Ascending aorta (tissue), 2 donors: Measurements from ENCODE around the gene MSL1. TPM values are rescaled to one million over a fixed set of nuclear protein-coding genes. Genes with fewer than 3 reads are reported as not detected.

Experiments used
- DNase-seq, 2 donors: peaks; one replicate each; pipeline ENCODE4 v3.0.0-alpha.2; 2019; ENCODE audit warnings: low spot score in 2 of 2
- H3K27ac ChIP-seq, 2 donors: fragments of 200-600 bp; sonication (generic); one replicate each; pipeline ENCODE4 v1.5.1; 2016 to 2017; ENCODE audit warnings: mild to moderate bottlenecking in 1 of 2
- H3K27me3 ChIP-seq: fragments of 200-600 bp; sonication (generic); one replicate; pipeline ENCODE4 v1.5.1; 2017
- H3K36me3 ChIP-seq, 2 donors: fragments of 200-600 bp; sonication (generic); one replicate each; pipeline ENCODE4 v1.5.1; 2016
- H3K4me1 ChIP-seq, 2 donors: fragments of 200-600 bp; sonication (generic); one replicate each; pipeline ENCODE4 v1.5.1; 2016 to 2017; ENCODE audit warnings: mild to moderate bottlenecking in 1 of 2
- H3K4me3 ChIP-seq, 2 donors: fragments of 200-600 bp; sonication (generic); one replicate each; pipeline ENCODE4 v1.5.1; 2016 to 2017; ENCODE audit warnings: mild to moderate bottlenecking in 1 of 2
- H3K9me3 ChIP-seq, 2 donors: fragments of 200-600 bp; sonication (generic); one replicate each; pipeline ENCODE4 v1.5.1; 2016
- intact Hi-C: fragments of 100-400 bp; cut with DNase I; formaldehyde crosslinking; loops from one replicate; pipeline ENCODE4 v1.15.1; 2023
- total RNA-seq: library from RNA; depleted of rRNA; stranded (reverse); fragments of >200 nt; gene quantifications from one replicate; pipeline ENCODE4 v1.1.0, GENCODE V29; 2016
- TF ChIP-seq, protein P1 (sequence below), 3 experiments: fragments of 200-600 bp in 2 of 3; fragments of 450-650 bp in 1 of 3; sonication (generic) in 2 of 3; IDR thresholded peaks; one replicate each; pipeline ENCODE4 v1.5.1; 2016 to 2019; ENCODE audit warnings: antibody characterized with exemption in 3 of 3, mild to moderate bottlenecking in 1 of 3, moderate library complexity in 1 of 3

The MSL1 gene
- total RNA-seq, 1 donor from 2014 or later: 82.5 TPM

DNA sequence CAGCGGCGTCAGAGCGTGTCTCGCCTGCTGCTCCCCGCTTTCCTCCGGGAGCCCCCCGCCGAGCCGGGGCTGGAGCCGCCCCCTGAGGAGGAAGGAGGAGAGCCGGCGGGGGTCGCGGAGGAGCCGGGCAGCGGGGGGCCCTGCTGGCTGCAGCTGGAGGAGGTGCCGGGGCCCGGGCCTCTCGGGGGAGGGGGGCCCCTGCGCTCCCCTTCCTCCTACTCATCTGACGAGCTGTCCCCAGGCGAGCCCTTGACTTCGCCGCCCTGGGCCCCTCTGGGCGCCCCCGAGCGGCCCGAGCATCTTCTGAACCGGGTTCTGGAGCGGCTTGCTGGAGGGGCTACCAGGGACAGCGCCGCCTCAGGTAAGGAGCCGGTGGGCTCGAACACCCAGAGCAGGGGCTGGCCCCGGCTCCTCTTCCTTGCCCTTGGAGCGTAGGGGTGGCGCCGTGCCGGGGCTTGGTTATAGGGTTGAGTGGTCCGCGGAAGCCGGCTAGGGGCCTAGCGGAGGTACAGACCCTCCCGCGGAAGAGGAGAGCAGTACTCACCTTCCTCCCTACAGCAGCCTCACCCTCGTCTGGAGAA, 56.3 kb downstream of the MSL1 start:
- no peak for DNase-seq
- intact Hi-C loops: no loop called here
- Histone ChIP-seq H3K9me3 (no peaks in the 10 kb centered on the region), H3K36me3 (peaks cover 9 to 25% of the 10 kb centered on the region in 2 donors), H3K27ac (no peak overlapping the region), H3K27me3 (no peaks in the 10 kb centered on the region), H3K4me1 (peaks cover 9 to 10% of the 10 kb centered on the region in 2 donors), H3K4me3 (peak overlapping the region; percentile 47 to 72)
- TF ChIP-seq, protein P1, sequence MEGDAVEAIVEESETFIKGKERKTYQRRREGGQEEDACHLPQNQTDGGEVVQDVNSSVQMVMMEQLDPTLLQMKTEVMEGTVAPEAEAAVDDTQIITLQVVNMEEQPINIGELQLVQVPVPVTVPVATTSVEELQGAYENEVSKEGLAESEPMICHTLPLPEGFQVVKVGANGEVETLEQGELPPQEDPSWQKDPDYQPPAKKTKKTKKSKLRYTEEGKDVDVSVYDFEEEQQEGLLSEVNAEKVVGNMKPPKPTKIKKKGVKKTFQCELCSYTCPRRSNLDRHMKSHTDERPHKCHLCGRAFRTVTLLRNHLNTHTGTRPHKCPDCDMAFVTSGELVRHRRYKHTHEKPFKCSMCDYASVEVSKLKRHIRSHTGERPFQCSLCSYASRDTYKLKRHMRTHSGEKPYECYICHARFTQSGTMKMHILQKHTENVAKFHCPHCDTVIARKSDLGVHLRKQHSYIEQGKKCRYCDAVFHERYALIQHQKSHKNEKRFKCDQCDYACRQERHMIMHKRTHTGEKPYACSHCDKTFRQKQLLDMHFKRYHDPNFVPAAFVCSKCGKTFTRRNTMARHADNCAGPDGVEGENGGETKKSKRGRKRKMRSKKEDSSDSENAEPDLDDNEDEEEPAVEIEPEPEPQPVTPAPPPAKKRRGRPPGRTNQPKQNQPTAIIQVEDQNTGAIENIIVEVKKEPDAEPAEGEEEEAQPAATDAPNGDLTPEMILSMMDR (IDR thresholded peaks at IDR 0.05): no peak

DNA sequence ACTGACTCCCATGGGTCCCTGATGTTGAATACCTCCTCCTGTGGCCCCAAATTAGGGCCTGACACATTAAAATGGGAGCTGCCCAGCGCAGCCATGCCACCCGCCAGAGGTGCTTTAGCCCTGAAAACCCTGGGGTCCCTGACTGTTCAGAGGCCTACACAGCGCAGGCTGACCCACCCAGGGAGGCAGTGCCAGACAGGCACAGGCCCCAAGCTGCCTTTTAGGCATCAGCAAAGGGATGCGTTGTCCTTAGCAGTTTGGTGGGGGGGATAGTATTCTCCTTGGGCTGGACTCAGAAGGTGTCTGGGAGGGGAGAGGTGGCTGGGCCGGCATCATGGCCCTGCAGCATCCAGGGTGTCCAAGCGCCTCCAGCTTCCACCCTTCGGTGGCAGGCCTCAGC, 56.9 kb downstream of the MSL1 start:
- Histone ChIP-seq H3K4me3 (no peak overlapping the region), H3K27me3 (no peaks in the 10 kb centered on the region), H3K4me1 (peaks cover 9 to 10% of the 10 kb centered on the region in 2 donors), H3K36me3 (peaks cover 9 to 25% of the 10 kb centered on the region in 2 donors), H3K27ac (no peak overlapping the region), H3K9me3 (no peaks in the 10 kb centered on the region)
- TF ChIP-seq, protein P1 (IDR thresholded peaks at IDR 0.05): no peak
- no peak for DNase-seq
- intact Hi-C loops: no loop called here

DNA sequence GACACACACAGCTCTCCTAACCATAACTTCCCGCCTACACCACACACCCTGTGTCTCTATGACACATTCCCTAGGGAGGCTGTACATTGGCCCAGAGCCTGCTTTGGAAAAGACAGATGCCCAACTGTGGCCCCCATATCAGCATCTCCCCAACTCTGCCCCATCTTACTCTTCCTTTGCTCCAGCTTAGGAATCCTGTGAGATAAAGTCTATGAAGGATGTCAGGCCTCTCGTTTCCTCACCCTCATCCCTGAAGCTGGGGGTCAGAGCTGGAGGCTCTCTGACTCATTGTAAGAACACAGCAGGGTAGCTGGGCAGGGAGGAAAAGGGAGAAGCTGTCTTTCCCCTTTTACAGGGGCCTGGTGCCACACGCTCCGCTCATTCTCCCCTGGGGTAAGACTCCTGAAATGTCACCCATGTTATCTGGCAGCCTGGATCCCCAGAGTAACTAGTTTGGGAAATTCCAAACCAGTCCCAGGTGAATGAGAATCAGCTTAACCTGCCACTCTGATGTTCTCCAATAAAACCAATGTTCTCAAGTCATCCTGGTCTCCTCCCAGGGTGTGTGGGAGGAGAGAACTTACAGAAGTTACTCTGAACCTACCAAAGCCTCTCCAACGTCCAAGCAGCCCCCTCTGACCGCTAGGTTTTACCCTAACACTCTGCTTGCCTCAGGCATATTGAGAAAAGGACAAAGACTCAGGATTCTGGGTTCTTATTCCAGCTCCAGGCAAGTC, 58.3 kb downstream of the MSL1 start:
- no peak overlapping the region for H3K4me3 ChIP-seq
- H3K27me3 ChIP-seq: no peaks in the 10 kb centered on the region
- no peaks in the 10 kb centered on the region for H3K9me3 ChIP-seq
- intact Hi-C loops: no loop called here
- no peak overlapping the region for H3K27ac ChIP-seq
- H3K36me3 ChIP-seq: peaks cover 4 to 11% of the 10 kb centered on the region in 2 donors
- no peak for DNase-seq
- H3K4me1 ChIP-seq: peaks cover 9 to 10% of the 10 kb centered on the region in 2 donors
- TF ChIP-seq, protein P1 (IDR thresholded peaks at IDR 0.05): no peak

DNA sequence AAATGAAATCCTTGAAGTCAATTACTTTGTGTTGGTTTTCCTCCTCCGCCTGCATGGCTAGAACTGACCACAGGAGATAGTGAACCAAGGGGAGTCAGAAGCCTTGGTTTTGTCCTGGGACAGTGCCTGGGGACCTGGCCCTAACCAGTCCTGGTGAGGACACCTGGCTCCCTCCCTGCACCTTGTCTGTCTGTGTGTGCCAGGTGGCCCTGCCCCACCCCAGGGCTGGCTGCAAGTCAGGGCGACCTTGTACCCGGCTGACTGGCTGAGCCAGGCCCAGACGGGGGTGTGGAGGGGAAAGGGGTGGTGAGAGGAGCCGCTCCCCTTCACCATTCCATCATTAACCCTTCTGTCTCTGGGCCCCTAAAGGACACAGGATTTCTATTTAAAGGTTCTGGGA, 58.9 kb downstream of the MSL1 start:
- Histone ChIP-seq H3K4me1 (peaks cover 9 to 10% of the 10 kb centered on the region in 2 donors), H3K4me3 (no peak overlapping the region), H3K36me3 (peaks cover 3 to 7% of the 10 kb centered on the region in 2 donors), H3K27ac (no peak overlapping the region), H3K27me3 (no peaks in the 10 kb centered on the region), H3K9me3 (no peaks in the 10 kb centered on the region)
- TF ChIP-seq, protein P1 (IDR thresholded peaks at IDR 0.05): no peak
- intact Hi-C loops: no loop called here
- no peak for DNase-seq

DNA sequence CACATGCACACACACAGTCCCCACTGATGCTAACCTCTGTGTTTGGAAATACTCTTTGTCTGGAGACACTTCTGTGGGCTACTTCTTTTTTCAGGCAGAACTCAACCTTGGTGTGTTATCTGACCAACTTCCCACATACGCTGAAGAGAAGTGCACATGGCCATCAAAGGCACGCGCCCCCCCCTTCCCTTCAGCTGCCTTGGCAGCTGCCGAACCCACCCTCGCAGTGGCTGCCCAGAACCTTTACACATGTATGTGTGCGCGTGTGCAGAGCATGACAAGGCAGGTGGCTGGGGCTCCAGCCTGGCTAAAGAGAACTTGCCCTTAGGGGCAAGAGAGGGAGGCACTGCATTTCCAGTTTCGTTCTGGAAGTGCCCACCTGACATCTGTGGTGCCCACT, 59.4 kb downstream of the MSL1 start:
- H3K27ac ChIP-seq: no peak overlapping the region
- no peaks in the 10 kb centered on the region for H3K9me3 ChIP-seq
- TF ChIP-seq, protein P1 (IDR thresholded peaks at IDR 0.05): no peak
- H3K27me3 ChIP-seq: no peaks in the 10 kb centered on the region
- DNase-seq: no peak
- H3K36me3 ChIP-seq: peaks cover 0 to 5% of the 10 kb centered on the region in 2 donors
- intact Hi-C loops: no loop called here
- H3K4me3 ChIP-seq: no peak overlapping the region
- peaks cover 9 to 10% of the 10 kb centered on the region in 2 donors for H3K4me1 ChIP-seq
